Measurements from ENCODE around the gene TRPM3.

DNA sequence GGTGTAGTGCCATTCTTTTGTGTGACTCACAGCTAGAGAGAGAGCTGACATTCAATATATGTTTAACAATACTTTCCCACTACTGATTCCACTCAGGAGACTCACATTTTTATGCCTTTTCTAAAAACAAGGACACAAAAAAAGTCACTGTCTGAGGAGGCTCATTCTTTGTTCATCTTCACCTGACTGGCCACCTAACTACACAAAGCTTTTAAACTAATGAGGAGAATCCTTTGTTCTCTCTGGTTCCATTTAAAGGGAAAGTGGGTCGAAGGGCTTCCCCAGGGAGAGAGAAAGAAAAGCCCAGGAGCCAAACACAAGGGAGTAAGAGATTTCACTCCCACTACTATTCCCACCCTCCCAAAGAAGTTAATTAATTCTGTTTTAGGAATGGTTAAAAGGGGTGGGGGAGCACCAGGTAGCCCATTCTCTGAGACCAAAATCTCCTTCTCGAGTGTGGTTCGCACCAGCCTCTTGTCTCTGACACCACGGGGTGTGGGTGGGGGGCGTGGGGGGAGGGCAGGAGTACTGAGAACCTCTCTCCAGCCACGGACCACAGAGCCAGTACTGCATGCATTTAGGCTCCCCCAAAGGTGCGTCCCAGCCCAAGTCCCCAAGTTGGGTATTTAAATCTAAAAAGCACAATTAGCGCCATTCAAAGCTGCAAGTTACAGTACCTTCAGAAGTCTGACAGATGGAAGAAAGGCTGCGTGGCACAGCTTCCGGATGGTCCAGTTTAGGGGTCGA lies 747 bp downstream of the TRPM3 start:
- TF ChIP-seq CTBP1 (IDR thresholded peaks at IDR 0.05; ENCODE audit: borderline replicate concordance), result no peak
- no peak for TF ChIP-seq FOSL1 (tag; conservative IDR thresholded peaks at IDR 0.05)
- TF ChIP-seq, protein P1, sequence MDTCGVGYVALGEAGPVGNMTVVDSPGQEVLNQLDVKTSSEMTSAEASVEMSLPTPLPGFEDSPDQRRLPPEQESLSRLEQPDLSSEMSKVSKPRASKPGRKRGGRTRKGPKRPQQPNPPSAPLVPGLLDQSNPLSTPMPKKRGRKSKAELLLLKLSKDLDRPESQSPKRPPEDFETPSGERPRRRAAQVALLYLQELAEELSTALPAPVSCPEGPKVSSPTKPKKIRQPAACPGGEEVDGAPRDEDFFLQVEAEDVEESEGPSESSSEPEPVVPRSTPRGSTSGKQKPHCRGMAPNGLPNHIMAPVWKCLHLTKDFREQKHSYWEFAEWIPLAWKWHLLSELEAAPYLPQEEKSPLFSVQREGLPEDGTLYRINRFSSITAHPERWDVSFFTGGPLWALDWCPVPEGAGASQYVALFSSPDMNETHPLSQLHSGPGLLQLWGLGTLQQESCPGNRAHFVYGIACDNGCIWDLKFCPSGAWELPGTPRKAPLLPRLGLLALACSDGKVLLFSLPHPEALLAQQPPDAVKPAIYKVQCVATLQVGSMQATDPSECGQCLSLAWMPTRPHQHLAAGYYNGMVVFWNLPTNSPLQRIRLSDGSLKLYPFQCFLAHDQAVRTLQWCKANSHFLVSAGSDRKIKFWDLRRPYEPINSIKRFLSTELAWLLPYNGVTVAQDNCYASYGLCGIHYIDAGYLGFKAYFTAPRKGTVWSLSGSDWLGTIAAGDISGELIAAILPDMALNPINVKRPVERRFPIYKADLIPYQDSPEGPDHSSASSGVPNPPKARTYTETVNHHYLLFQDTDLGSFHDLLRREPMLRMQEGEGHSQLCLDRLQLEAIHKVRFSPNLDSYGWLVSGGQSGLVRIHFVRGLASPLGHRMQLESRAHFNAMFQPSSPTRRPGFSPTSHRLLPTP (IDR thresholded peaks at IDR 0.05; ENCODE audit: borderline replicate concordance, extremely low read depth, insufficient read length), result no peak

All from K562 (cell line).